IMR-90 (cell line): ENCODE data around the gene AMIGO3. TPM values are rescaled to one million over a fixed set of nuclear protein-coding genes. Genes with fewer than 3 reads are reported as not detected.
A peak's percentile ranks its signal among the peaks of the same experiment; 100 is the strongest.

Source experiments
- ATAC-seq: fragments of 200-7000 bp; cut with Tn5 transposase; 2 replicates; pipeline ENCODE4 v1.9.1; 2020; ENCODE audit warnings: low read depth, mild to moderate bottlenecking, moderate library complexity
- BruUV-seq: library from RNA; stranded (reverse); fragments of 400-500 nt; replicated peaks from 2 replicates; lab custom pipeline; 2021; lab: Mats Ljungman, UMichigan
- CTCF ChIA-PET: fragments of 300-600 bp; formaldehyde crosslinking; extraction: SDS; loops from one replicate; lab custom pipeline; 2021; ENCODE audit warnings: antibody characterized with exemption; lab: Yijun Ruan, JAX
- POLR2A ChIA-PET: fragments of 300-600 bp; sonication (Branson Sonifier 250); formaldehyde crosslinking; loops from one replicate; lab custom pipeline; 2022; ENCODE audit warnings: antibody characterized with exemption; ENCODE audit not compliant: unreplicated experiment; lab: Charles Lee
- DNase-seq: peaks from one replicate; pipeline ENCODE4 v3.0.0; 2013
- H2AFZ ChIP-seq: replicated peaks from 2 replicates; pipeline ENCODE3; 2013; ENCODE audit warnings: low read length, mild to moderate bottlenecking; ENCODE audit not compliant: poor library complexity
- H2AK5ac ChIP-seq: 2 replicates; pipeline ENCODE4 v1.6.1; 2013; ENCODE audit warnings: low read depth, low read length, inconsistent platforms
- H2AK9ac ChIP-seq: replicated peaks from 2 replicates; pipeline ENCODE3; 2013; ENCODE audit warnings: mild to moderate bottlenecking, low read depth, low read length, moderate library complexity; ENCODE audit not compliant: poor library complexity
- H2BK120ac ChIP-seq: 2 replicates; pipeline ENCODE4 v1.6.1; 2013; ENCODE audit warnings: low read depth, low read length, inconsistent platforms
- H2BK15ac ChIP-seq: 3 replicates; pipeline ENCODE4 v1.6.1; 2013; ENCODE audit warnings: low read depth, low read length, inconsistent platforms
- H2BK20ac ChIP-seq: 2 replicates; pipeline ENCODE4 v1.6.1; 2013; ENCODE audit warnings: low read depth, mild to moderate bottlenecking, inconsistent platforms, low read length, moderate library complexity
- H2BK5ac ChIP-seq: 2 replicates; pipeline ENCODE4 v1.6.1; 2013; ENCODE audit warnings: mild to moderate bottlenecking, low read depth, low read length, inconsistent platforms; ENCODE audit not compliant: poor library complexity, severe bottlenecking
- H3K14ac ChIP-seq: replicated peaks from 2 replicates; pipeline ENCODE4 v1.6.1; 2013; ENCODE audit warnings: low read depth, low read length, inconsistent platforms
- H3K18ac ChIP-seq: 2 replicates; pipeline ENCODE4 v1.6.1; 2013; ENCODE audit warnings: low read depth, low read length, control low read depth
- H3K23ac ChIP-seq: 2 replicates; pipeline ENCODE4 v1.6.1; 2013; ENCODE audit warnings: low read depth, low read length, inconsistent platforms
- H3K27ac ChIP-seq: 2 replicates; pipeline ENCODE4 v1.5.1; 2013; ENCODE audit warnings: mild to moderate bottlenecking, control low read depth, low read length; ENCODE audit not compliant: insufficient read depth
- H3K27me3 ChIP-seq: 2 replicates; pipeline ENCODE4 v1.6.1; 2013; ENCODE audit warnings: low read length; ENCODE audit not compliant: control insufficient read depth, insufficient read depth
- H3K36me3 ChIP-seq: 2 replicates; pipeline ENCODE4 v1.6.1; 2013; ENCODE audit warnings: low read length, mixed read lengths; ENCODE audit not compliant: control insufficient read depth, insufficient read depth
- H3K4ac ChIP-seq: 2 replicates; pipeline ENCODE4 v1.6.1; 2013; ENCODE audit warnings: low read depth, low read length, inconsistent platforms
- H3K4me1 ChIP-seq: 2 replicates; pipeline ENCODE4 v1.6.1; 2013; ENCODE audit warnings: low read length, mixed read lengths; ENCODE audit not compliant: control insufficient read depth, insufficient read depth
- H3K4me2 ChIP-seq: 2 replicates; pipeline ENCODE4 v1.6.1; 2013; ENCODE audit warnings: low read depth, mild to moderate bottlenecking, control low read depth, low read length, moderate library complexity
- H3K4me3 ChIP-seq: 2 replicates; pipeline ENCODE4 v1.5.1; 2013; ENCODE audit warnings: low read depth, mild to moderate bottlenecking, control low read depth, low read length, moderate library complexity; ENCODE audit not compliant: insufficient read depth
- H3K56ac ChIP-seq: 2 replicates; pipeline ENCODE4 v1.6.1; 2013; ENCODE audit warnings: low read length, inconsistent platforms; ENCODE audit not compliant: insufficient read depth; ENCODE audit errors: extremely low read depth
- H3K79me1 ChIP-seq, 2 experiments: 2 replicates each; pipeline ENCODE4 v1.6.1; 2013; ENCODE audit warnings: low read length in 2 of 2, inconsistent platforms in 1 of 2, low read depth in 1 of 2
- H3K9ac ChIP-seq: 2 replicates; pipeline ENCODE4 v1.6.1; 2013; ENCODE audit warnings: low read depth, low read length, control low read depth
- H3K9me1 ChIP-seq: 2 replicates; pipeline ENCODE4 v1.6.1; 2013; ENCODE audit warnings: low read length, inconsistent platforms; ENCODE audit not compliant: insufficient read depth
- H3K9me3 ChIP-seq: 2 replicates; pipeline ENCODE4 v1.6.1; 2013; ENCODE audit warnings: low read length; ENCODE audit not compliant: control insufficient read depth, insufficient read depth
- H4K20me1 ChIP-seq: 2 replicates; pipeline ENCODE4 v1.6.1; 2013; ENCODE audit warnings: low read length, inconsistent platforms; ENCODE audit not compliant: insufficient read depth
- H4K5ac ChIP-seq: 2 replicates; pipeline ENCODE4 v1.6.1; 2013; ENCODE audit warnings: mild to moderate bottlenecking, low read depth, low read length, control low read depth
- H4K8ac ChIP-seq, 2 experiments: 2 replicates each; pipeline ENCODE4 v1.6.1; 2013; ENCODE audit warnings: low read depth in 2 of 2, low read length in 2 of 2, control low read depth in 1 of 2, inconsistent platforms in 1 of 2
- H4K91ac ChIP-seq: 2 replicates; pipeline ENCODE4 v1.6.1; 2013; ENCODE audit warnings: low read depth, low read length, inconsistent platforms; ENCODE audit not compliant: insufficient read depth
- BHLHE40 ChIP-seq: fragments of 150-350 bp; IDR thresholded peaks from 2 replicates; pipeline ENCODE4 v1.6.1; 2016; ENCODE audit warnings: mild to moderate bottlenecking, low read depth, low read length
- CEBPB ChIP-seq: IDR thresholded peaks from 2 replicates; pipeline ENCODE4 v1.6.1; 2012; ENCODE audit warnings: low read depth, low read length, improper control_type of control experiment
- POLR2A ChIP-seq: IDR thresholded peaks from 2 replicates; pipeline ENCODE4 v1.6.1; 2012; ENCODE audit warnings: mild to moderate bottlenecking, low read depth, low read length
- RCOR1 ChIP-seq: IDR thresholded peaks from 2 replicates; pipeline ENCODE4 v1.6.1; 2012; ENCODE audit warnings: mild to moderate bottlenecking, low read length, improper control_type of control experiment; ENCODE audit not compliant: insufficient replicate concordance
- RFX5 ChIP-seq: IDR thresholded peaks from 2 replicates; pipeline ENCODE4 v1.8.0; 2012; ENCODE audit warnings: low read depth, mild to moderate bottlenecking, low read length, moderate library complexity
- SMC3 ChIP-seq: fragments of 150-350 bp; IDR thresholded peaks from 2 replicates; pipeline ENCODE4 v1.6.1; 2016; ENCODE audit warnings: low read depth, mild to moderate bottlenecking, antibody characterized with exemption, low read length, moderate library complexity
- WGBS, 2 experiments: methylation state at CpG; one replicate each; pipeline versions ENCODE4 v1.1.5 to v1.1.7; 2013; ENCODE audit warnings: missing lambda C conversion rate in 2 of 2; ENCODE audit not compliant: insufficient read length in 1 of 2; ENCODE audit errors: extremely low coverage in 2 of 2; 5-methylcytosine and 5-hydroxymethylcytosine counted together
- dilution Hi-C: fragments of 300-500 bp; cut with HindIII; formaldehyde crosslinking; loops from one replicate; pipeline ENCODE4 v1.14.3; 2018; ENCODE audit warnings: low sequenced_read_pairs; ENCODE audit not compliant: unreplicated experiment
- in situ Hi-C: fragments of 300-500 bp; cut with MboI; formaldehyde crosslinking; loops from 3 replicates; pipeline ENCODE4 v1.14.3; 2019; ENCODE audit warnings: low sequenced_read_pairs, inconsistent platforms, mixed read lengths
- intact Hi-C: fragments of 100-400 bp; cut with micrococcal nuclease; formaldehyde crosslinking; loops from 2 replicates; pipeline ENCODE4 v1.10.0; 2022
- polyA plus RNA-seq, 3 experiments: library from polyadenylated mRNA; depleted of rRNA; stranded (reverse); fragments of >200 nt; gene quantifications; 2 replicates each; pipeline ENCODE4 v1.2.3, GENCODE V29; 2012; ENCODE audit warnings: low replicate concordance in 1 of 3
- total RNA-seq: library from RNA; depleted of rRNA; stranded (reverse); fragments of >200 nt; gene quantifications from 2 replicates; pipeline ENCODE4 v1.2.3, GENCODE V29; 2012
- TF ChIP-seq, protein P1 (sequence below): fragments of 150-350 bp; IDR thresholded peaks from 2 replicates; pipeline ENCODE4 v1.6.1; 2017; ENCODE audit warnings: mild to moderate bottlenecking, antibody characterized with exemption, low read length, low read depth

Gene AMIGO3
- total and polyA plus RNA-seq, 2 of the 4 experiments (the other 2 are of a cell fraction), result 1.5 TPM; not detected in 1

DNA sequence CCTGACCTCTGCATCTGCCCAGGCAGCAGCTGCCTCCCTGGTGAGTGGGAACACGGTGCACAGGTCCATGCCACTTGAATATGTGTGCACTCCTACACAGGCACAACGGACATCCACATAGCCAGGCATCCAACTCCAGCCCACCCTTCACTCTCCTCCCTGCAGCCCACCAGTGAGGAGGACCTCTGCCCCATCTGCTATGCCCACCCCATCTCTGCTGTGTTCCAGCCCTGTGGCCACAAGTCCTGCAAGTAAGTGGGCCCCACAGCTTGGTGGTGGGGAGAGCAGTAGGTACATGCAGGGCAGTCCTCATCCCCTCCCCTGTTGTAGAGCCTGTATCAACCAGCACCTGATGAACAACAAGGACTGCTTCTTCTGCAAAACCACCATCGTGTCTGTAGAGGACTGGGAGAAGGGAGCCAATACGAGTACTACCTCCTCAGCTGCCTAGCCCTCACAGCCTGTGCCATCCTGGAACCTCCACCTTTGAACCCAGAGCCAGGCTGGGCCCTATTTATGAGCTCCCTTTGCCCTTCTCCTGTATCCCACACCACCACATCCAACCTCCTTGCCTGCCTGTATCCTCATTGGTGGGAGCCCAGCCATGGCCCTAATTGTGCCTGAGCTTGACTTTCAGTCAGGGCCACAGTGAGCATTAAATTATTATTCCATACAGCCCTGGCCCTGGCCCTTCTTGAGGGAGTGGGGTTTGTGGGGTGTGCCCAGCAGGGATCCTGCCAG is 1.5 kb upstream of the AMIGO3 start:
- no peak overlapping the region for H4K5ac ChIP-seq
- H3K4me3 ChIP-seq, result no peak overlapping the region
- no CpG with 5 or more reads among the region's 4 CpGs for WGBS, 2 experiments
- H3K9me3 ChIP-seq, result no peaks in the 10 kb centered on the region
- H3K9me1 ChIP-seq, result peaks cover 5% of the 10 kb centered on the region; the same call in 1 of the 2 replicates
- H3K18ac ChIP-seq, result no peak overlapping the region
- dilution Hi-C loops, result no loop called here
- H3K79me1 ChIP-seq, result peaks cover 15 to 43% of the 10 kb centered on the region in 2 experiments; a peak in 3 of 4 replicates
- no peak overlapping the region for H2AFZ ChIP-seq
- no peak overlapping the region for H4K91ac ChIP-seq
- no peak overlapping the region for H3K9ac ChIP-seq
- DNase-seq (no peak), ATAC-seq (no peak)
- no peak overlapping the region for H3K4me2 ChIP-seq
- H2AK9ac ChIP-seq, result peak overlapping the region; percentile 15
- BruUV-seq, result no TSS peak
- H2AK5ac ChIP-seq, result no peak overlapping the region
- POLR2A ChIA-PET, result no interaction called here
- H3K27me3 ChIP-seq, result no peaks in the 10 kb centered on the region
- H4K8ac ChIP-seq, result no peak overlapping the region
- H4K20me1 ChIP-seq, result peaks cover 31% of the 10 kb centered on the region
- H3K23ac ChIP-seq, result no peak overlapping the region
- no peak overlapping the region for H2BK15ac ChIP-seq
- CTCF ChIA-PET, result interaction anchor here (3.3 kb wide), 1 partner anchor 119 kb away, joined by 9 read pairs; no protein-coding TSS in a partner anchor
- no peak overlapping the region for H3K56ac ChIP-seq
- H2BK20ac ChIP-seq, result no peak overlapping the region
- in situ Hi-C loops, result no loop called here
- intact Hi-C loops, result no loop called here
- no peak overlapping the region for H3K27ac ChIP-seq
- peaks cover 30% of the 10 kb centered on the region for H3K36me3 ChIP-seq
- peaks cover 17% of the 10 kb centered on the region for H3K4me1 ChIP-seq
- H3K14ac ChIP-seq, result no peak overlapping the region
- H2BK5ac ChIP-seq, result no peak overlapping the region
- H2BK120ac ChIP-seq, result no peak overlapping the region
- H3K4ac ChIP-seq, result no peak overlapping the region
- TF ChIP-seq POLR2A, result no peak
- no peak for TF ChIP-seq CEBPB
- TF ChIP-seq, protein P1, sequence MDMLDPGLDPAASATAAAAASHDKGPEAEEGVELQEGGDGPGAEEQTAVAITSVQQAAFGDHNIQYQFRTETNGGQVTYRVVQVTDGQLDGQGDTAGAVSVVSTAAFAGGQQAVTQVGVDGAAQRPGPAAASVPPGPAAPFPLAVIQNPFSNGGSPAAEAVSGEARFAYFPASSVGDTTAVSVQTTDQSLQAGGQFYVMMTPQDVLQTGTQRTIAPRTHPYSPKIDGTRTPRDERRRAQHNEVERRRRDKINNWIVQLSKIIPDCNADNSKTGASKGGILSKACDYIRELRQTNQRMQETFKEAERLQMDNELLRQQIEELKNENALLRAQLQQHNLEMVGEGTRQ, result no peak
- no peak for TF ChIP-seq SMC3
- no peak for TF ChIP-seq RCOR1
- TF ChIP-seq BHLHE40, result no peak
- TF ChIP-seq RFX5, result no peak
